Ascending aorta (tissue), 2 donors: ENCODE data around the gene NANS. TPM values are rescaled to one million over a fixed set of nuclear protein-coding genes. Genes with fewer than 3 reads are reported as not detected.

Experiments used
- DNase-seq, 2 donors: peaks; one replicate each; pipeline ENCODE4 v3.0.0-alpha.2; 2019; ENCODE audit warnings: low spot score in 2 of 2
- H3K27ac ChIP-seq, 2 donors: fragments of 200-600 bp; sonication (generic); one replicate each; pipeline ENCODE4 v1.5.1; 2016 to 2017; ENCODE audit warnings: mild to moderate bottlenecking in 1 of 2
- H3K27me3 ChIP-seq: fragments of 200-600 bp; sonication (generic); one replicate; pipeline ENCODE4 v1.5.1; 2017
- H3K36me3 ChIP-seq, 2 donors: fragments of 200-600 bp; sonication (generic); one replicate each; pipeline ENCODE4 v1.5.1; 2016
- H3K4me1 ChIP-seq, 2 donors: fragments of 200-600 bp; sonication (generic); one replicate each; pipeline ENCODE4 v1.5.1; 2016 to 2017; ENCODE audit warnings: mild to moderate bottlenecking in 1 of 2
- H3K4me3 ChIP-seq, 2 donors: fragments of 200-600 bp; sonication (generic); one replicate each; pipeline ENCODE4 v1.5.1; 2016 to 2017; ENCODE audit warnings: mild to moderate bottlenecking in 1 of 2
- H3K9me3 ChIP-seq, 2 donors: fragments of 200-600 bp; sonication (generic); one replicate each; pipeline ENCODE4 v1.5.1; 2016
- intact Hi-C: fragments of 100-400 bp; cut with DNase I; formaldehyde crosslinking; loops from one replicate; pipeline ENCODE4 v1.15.1; 2023
- total RNA-seq: library from RNA; depleted of rRNA; stranded (reverse); fragments of >200 nt; gene quantifications from one replicate; pipeline ENCODE4 v1.1.0, GENCODE V29; 2016
- TF ChIP-seq, protein P1 (sequence below), 3 experiments: fragments of 200-600 bp in 2 of 3; fragments of 450-650 bp in 1 of 3; sonication (generic) in 2 of 3; IDR thresholded peaks; one replicate each; pipeline ENCODE4 v1.5.1; 2016 to 2019; ENCODE audit warnings: antibody characterized with exemption in 3 of 3, mild to moderate bottlenecking in 1 of 3, moderate library complexity in 1 of 3

NANS gene
- total RNA-seq, 1 donor from 2014 or later: 40.7 TPM

DNA sequence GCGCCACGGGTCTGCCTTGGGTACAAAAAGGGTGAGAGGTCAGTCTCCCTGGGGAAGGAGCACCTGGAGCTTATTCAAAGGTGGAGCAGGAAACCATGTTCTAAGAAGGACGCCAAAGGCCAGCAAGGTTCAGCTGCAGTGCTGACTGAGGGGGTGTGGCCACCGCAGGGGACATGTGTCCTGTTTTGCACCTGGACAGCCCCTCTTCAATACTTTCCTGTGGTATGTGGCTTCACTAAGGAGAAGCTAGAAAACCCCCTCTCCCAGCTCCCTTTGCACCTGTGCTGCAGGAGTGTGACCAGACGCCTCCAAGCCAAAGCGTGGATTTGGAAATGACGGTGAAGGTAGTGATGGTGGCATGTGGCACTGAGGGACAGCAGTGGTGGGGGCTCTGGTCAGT, 38.9 kb downstream of the NANS start:
- no peak overlapping the region for H3K27ac ChIP-seq
- DNase-seq: no peak
- intact Hi-C loops: no loop called here
- H3K9me3 ChIP-seq: no peaks in the 10 kb centered on the region
- H3K4me1 ChIP-seq: no peaks in the 10 kb centered on the region
- TF ChIP-seq, protein P1, sequence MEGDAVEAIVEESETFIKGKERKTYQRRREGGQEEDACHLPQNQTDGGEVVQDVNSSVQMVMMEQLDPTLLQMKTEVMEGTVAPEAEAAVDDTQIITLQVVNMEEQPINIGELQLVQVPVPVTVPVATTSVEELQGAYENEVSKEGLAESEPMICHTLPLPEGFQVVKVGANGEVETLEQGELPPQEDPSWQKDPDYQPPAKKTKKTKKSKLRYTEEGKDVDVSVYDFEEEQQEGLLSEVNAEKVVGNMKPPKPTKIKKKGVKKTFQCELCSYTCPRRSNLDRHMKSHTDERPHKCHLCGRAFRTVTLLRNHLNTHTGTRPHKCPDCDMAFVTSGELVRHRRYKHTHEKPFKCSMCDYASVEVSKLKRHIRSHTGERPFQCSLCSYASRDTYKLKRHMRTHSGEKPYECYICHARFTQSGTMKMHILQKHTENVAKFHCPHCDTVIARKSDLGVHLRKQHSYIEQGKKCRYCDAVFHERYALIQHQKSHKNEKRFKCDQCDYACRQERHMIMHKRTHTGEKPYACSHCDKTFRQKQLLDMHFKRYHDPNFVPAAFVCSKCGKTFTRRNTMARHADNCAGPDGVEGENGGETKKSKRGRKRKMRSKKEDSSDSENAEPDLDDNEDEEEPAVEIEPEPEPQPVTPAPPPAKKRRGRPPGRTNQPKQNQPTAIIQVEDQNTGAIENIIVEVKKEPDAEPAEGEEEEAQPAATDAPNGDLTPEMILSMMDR (IDR thresholded peaks at IDR 0.05): no peak
- no peaks in the 10 kb centered on the region for H3K36me3 ChIP-seq
- no peak overlapping the region for H3K4me3 ChIP-seq
- no peaks in the 10 kb centered on the region for H3K27me3 ChIP-seq

DNA sequence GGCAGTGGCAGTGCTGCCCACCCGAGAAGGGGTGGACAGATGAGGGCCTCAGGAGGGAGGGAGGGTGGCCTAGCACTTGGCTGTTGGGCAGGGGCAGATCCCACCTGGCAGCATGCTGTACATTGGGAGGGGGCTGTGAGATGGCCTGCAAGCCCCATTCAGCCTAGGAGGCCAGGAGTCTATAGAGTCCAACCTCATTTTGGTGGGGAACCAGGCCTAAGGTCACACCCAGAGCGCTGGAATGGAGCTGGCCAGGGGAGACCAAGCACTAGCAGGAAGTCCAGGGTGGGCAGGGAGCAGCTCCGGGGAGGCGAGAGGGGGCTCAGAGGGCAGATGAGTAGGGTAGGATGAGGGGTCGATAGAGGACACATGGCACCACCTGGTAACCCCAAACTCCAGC, 39.6 kb downstream of the NANS start:
- intact Hi-C loops: no loop called here
- no peaks in the 10 kb centered on the region for H3K4me1 ChIP-seq
- TF ChIP-seq, protein P1 (IDR thresholded peaks at IDR 0.05): no peak
- no peak overlapping the region for H3K27ac ChIP-seq
- no peak overlapping the region for H3K4me3 ChIP-seq
- no peaks in the 10 kb centered on the region for H3K9me3 ChIP-seq
- no peak for DNase-seq
- no peaks in the 10 kb centered on the region for H3K36me3 ChIP-seq
- H3K27me3 ChIP-seq: no peaks in the 10 kb centered on the region

DNA sequence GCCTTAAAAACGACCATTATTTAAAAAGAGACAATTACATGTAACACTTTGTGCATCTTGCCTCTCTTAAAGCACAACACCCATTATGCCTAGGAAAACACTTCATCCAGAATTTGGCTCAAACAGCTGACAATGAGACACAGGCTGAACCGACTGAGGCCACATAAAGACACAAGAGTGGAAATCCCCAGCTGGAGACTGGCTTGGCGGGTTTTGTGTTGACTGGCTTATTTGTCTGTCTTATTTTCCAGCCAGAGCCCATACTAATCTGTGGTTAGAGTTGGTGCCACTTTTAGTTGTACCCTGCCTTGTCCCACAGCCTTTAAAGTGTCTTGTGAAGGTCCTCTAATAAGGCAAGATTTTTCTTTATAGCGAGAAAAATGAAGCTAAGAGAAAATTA, 41.3 kb downstream of the NANS start:
- no peaks in the 10 kb centered on the region for H3K27me3 ChIP-seq
- H3K9me3 ChIP-seq: no peaks in the 10 kb centered on the region
- intact Hi-C loops: no loop called here
- H3K27ac ChIP-seq: no peak overlapping the region
- no peaks in the 10 kb centered on the region for H3K4me1 ChIP-seq
- no peaks in the 10 kb centered on the region for H3K36me3 ChIP-seq
- TF ChIP-seq, protein P1 (IDR thresholded peaks at IDR 0.05): no peak
- H3K4me3 ChIP-seq: no peak overlapping the region
- DNase-seq: no peak

DNA sequence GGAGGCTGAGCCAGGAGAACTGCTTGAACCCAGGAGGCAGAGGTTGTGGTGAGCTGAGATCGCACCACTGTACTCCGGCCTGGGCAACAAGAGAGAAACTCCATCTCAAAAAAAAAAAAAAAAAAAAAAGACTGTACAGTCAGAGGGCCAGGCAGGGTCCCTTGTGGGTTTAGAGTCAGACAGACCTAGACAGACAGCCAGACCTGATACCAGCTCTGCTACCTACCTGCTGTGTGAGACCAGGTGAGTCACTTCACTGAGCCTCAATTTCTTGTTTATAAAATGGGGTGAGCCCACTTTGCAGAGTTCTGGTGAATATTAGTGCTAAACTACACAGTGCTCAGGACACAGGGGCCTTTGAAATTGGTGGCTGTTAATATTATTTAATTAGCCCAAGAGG, 42.8 kb downstream of the NANS start:
- no peak overlapping the region for H3K27ac ChIP-seq
- H3K4me3 ChIP-seq: no peak overlapping the region
- no peak for DNase-seq
- no peaks in the 10 kb centered on the region for H3K36me3 ChIP-seq
- no peaks in the 10 kb centered on the region for H3K27me3 ChIP-seq
- intact Hi-C loops: no loop called here
- H3K9me3 ChIP-seq: no peaks in the 10 kb centered on the region
- no peaks in the 10 kb centered on the region for H3K4me1 ChIP-seq
- TF ChIP-seq, protein P1 (IDR thresholded peaks at IDR 0.05): no peak

DNA sequence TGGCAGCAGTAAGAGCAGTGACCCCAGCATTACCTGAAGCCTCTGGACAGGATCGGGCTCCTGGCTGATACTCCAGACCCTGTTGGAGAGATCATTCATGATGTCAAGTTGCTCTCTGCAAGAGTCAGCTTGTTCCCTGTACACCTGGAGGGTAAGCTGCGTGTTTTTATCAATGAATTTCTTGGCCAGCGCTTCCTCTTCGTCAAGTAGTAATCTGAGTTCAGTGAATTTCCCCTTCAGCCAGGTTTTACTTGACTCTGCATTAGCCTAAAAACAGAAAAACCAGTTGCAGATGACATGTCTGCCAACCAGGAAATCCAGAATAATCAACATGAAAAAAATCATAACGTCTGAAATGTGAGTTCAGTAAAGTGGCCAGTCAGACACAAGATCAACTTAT, 43.4 kb downstream of the NANS start:
- no peak for DNase-seq
- H3K4me1 ChIP-seq: no peaks in the 10 kb centered on the region

More for the DNA sequence above, 43.4 kb downstream of the NANS start:
- H3K36me3 ChIP-seq: no peaks in the 10 kb centered on the region
- H3K27ac ChIP-seq: no peak overlapping the region
- H3K27me3 ChIP-seq: no peaks in the 10 kb centered on the region
- TF ChIP-seq, protein P1 (IDR thresholded peaks at IDR 0.05): no peak
- no peak overlapping the region for H3K4me3 ChIP-seq
- no peaks in the 10 kb centered on the region for H3K9me3 ChIP-seq
- intact Hi-C loops: no loop called here
